ENCODE measurements around the gene RASSF3.

Gene RASSF3

DNA sequence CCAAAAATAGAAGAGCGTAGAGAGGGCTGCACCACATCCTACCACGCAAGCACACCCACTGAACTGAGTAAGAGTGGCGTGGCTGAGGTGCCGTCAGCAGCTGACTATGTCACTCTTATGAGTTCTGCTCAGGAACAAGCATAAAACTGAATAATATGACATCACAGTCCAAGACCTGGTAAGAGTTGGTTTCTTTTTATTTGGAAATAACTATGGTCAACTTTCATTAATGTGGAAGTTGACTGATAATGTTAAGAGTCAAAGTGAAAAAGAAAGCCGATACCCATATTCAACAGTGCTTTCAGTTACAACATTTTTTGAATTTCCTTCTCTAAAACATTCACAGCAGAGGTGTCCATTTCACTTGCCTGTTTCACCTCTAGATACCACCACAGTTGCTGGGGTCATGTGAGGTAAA lies 104.3 kb downstream of the RASSF3 start:
- no peak for TF ChIP-seq ZFP3 (CRISPR knock-in tag; IDR thresholded peaks at IDR 0.05)
- TF ChIP-seq ARNTL (CRISPR knock-in tag; IDR thresholded peaks at IDR 0.05; ENCODE audit: borderline replicate concordance, low read depth) = no peak
- TF ChIP-seq TOX (CRISPR knock-in tag; IDR thresholded peaks at IDR 0.05; ENCODE audit: borderline replicate concordance) = no peak
- no peak for TF ChIP-seq ESRRG (CRISPR knock-in tag; IDR thresholded peaks at IDR 0.05)
- TF ChIP-seq ZC3H10 (CRISPR knock-in tag; IDR thresholded peaks at IDR 0.05) = no peak
- no peak for TF ChIP-seq ZFP30 (CRISPR knock-in tag; IDR thresholded peaks at IDR 0.05)
- TF ChIP-seq, protein P1, sequence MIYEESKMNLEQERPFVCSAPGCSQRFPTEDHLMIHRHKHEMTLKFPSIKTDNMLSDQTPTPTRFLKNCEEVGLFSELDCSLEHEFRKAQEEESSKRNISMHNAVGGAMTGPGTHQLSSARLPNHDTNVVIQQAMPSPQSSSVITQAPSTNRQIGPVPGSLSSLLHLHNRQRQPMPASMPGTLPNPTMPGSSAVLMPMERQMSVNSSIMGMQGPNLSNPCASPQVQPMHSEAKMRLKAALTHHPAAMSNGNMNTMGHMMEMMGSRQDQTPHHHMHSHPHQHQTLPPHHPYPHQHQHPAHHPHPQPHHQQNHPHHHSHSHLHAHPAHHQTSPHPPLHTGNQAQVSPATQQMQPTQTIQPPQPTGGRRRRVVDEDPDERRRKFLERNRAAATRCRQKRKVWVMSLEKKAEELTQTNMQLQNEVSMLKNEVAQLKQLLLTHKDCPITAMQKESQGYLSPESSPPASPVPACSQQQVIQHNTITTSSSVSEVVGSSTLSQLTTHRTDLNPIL (CRISPR knock-in tag; IDR thresholded peaks at IDR 0.05; ENCODE audit: low read depth) = no peak
- no peak for TF ChIP-seq ZNF565 (CRISPR knock-in tag; conservative IDR thresholded peaks at IDR 0.05; ENCODE audit: low read depth)
- no peak for TF ChIP-seq ZNF8 (CRISPR knock-in tag; IDR thresholded peaks at IDR 0.05)
- TF ChIP-seq RARB (CRISPR knock-in tag; IDR thresholded peaks at IDR 0.05) = no peak
- TF ChIP-seq CSDC2 (CRISPR knock-in tag; IDR thresholded peaks at IDR 0.05) = no peak
- TF ChIP-seq BACH2 (CRISPR knock-in tag; IDR thresholded peaks at IDR 0.05; ENCODE audit: borderline replicate concordance) = no peak
- TF ChIP-seq, protein P2, sequence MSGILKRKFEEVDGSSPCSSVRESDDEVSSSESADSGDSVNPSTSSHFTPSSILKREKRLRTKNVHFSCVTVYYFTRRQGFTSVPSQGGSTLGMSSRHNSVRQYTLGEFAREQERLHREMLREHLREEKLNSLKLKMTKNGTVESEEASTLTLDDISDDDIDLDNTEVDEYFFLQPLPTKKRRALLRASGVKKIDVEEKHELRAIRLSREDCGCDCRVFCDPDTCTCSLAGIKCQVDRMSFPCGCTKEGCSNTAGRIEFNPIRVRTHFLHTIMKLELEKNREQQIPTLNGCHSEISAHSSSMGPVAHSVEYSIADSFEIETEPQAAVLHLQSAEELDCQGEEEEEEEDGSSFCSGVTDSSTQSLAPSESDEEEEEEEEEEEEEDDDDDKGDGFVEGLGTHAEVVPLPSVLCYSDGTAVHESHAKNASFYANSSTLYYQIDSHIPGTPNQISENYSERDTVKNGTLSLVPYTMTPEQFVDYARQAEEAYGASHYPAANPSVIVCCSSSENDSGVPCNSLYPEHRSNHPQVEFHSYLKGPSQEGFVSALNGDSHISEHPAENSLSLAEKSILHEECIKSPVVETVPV (CRISPR knock-in tag; IDR thresholded peaks at IDR 0.05) = no peak
- TF ChIP-seq, protein P3, sequence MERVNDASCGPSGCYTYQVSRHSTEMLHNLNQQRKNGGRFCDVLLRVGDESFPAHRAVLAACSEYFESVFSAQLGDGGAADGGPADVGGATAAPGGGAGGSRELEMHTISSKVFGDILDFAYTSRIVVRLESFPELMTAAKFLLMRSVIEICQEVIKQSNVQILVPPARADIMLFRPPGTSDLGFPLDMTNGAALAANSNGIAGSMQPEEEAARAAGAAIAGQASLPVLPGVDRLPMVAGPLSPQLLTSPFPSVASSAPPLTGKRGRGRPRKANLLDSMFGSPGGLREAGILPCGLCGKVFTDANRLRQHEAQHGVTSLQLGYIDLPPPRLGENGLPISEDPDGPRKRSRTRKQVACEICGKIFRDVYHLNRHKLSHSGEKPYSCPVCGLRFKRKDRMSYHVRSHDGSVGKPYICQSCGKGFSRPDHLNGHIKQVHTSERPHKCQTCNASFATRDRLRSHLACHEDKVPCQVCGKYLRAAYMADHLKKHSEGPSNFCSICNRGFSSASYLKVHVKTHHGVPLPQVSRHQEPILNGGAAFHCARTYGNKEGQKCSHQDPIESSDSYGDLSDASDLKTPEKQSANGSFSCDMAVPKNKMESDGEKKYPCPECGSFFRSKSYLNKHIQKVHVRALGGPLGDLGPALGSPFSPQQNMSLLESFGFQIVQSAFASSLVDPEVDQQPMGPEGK (CRISPR knock-in tag; IDR thresholded peaks at IDR 0.05; ENCODE audit: borderline replicate concordance) = no peak
- TF ChIP-seq OSR1 (CRISPR knock-in tag; IDR thresholded peaks at IDR 0.05) = no peak
- TF ChIP-seq, protein P4, sequence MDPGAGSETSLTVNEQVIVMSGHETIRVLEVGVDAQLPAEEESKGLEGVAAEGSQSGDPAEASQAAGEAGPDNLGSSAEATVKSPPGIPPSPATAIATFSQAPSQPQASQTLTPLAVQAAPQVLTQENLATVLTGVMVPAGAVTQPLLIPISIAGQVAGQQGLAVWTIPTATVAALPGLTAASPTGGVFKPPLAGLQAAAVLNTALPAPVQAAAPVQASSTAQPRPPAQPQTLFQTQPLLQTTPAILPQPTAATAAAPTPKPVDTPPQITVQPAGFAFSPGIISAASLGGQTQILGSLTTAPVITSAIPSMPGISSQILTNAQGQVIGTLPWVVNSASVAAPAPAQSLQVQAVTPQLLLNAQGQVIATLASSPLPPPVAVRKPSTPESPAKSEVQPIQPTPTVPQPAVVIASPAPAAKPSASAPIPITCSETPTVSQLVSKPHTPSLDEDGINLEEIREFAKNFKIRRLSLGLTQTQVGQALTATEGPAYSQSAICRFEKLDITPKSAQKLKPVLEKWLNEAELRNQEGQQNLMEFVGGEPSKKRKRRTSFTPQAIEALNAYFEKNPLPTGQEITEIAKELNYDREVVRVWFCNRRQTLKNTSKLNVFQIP (CRISPR knock-in tag; IDR thresholded peaks at IDR 0.05; ENCODE audit: borderline replicate concordance, low read depth) = no peak
- TF ChIP-seq, protein P5, sequence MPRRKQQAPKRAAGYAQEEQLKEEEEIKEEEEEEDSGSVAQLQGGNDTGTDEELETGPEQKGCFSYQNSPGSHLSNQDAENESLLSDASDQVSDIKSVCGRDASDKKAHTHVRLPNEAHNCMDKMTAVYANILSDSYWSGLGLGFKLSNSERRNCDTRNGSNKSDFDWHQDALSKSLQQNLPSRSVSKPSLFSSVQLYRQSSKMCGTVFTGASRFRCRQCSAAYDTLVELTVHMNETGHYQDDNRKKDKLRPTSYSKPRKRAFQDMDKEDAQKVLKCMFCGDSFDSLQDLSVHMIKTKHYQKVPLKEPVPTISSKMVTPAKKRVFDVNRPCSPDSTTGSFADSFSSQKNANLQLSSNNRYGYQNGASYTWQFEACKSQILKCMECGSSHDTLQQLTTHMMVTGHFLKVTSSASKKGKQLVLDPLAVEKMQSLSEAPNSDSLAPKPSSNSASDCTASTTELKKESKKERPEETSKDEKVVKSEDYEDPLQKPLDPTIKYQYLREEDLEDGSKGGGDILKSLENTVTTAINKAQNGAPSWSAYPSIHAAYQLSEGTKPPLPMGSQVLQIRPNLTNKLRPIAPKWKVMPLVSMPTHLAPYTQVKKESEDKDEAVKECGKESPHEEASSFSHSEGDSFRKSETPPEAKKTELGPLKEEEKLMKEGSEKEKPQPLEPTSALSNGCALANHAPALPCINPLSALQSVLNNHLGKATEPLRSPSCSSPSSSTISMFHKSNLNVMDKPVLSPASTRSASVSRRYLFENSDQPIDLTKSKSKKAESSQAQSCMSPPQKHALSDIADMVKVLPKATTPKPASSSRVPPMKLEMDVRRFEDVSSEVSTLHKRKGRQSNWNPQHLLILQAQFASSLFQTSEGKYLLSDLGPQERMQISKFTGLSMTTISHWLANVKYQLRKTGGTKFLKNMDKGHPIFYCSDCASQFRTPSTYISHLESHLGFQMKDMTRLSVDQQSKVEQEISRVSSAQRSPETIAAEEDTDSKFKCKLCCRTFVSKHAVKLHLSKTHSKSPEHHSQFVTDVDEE (CRISPR knock-in tag; IDR thresholded peaks at IDR 0.05) = no peak
- no peak for ATAC-seq

DNA sequence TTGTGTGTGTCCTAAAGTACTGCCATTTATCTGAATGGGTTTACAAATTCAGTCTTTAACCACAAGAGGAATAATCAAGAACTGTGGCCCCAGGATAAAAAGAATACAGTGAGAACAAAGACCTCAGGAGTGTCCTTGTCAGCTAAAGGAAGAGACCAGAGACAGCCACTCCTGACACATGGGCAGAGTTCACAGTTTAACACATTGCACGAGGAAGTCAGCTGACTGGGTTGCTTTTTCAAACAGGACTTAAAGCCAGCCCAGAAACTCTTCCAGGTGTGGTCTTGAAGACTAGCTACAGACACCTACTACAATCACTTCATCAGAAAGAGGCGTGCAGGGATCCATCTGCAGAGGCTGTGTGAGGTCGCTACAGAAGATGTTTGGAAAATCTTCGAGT lies 106.1 kb downstream of the RASSF3 start:
- ATAC-seq = no peak

More for the DNA sequence above, 106.1 kb downstream of the RASSF3 start:
- TF ChIP-seq ISL1 (CRISPR knock-in tag; IDR thresholded peaks at IDR 0.05) (no peak), ZNF70 (CRISPR knock-in tag; IDR thresholded peaks at IDR 0.05) (no peak), CSDC2 (CRISPR knock-in tag; IDR thresholded peaks at IDR 0.05) (no peak), OSR1 (CRISPR knock-in tag; IDR thresholded peaks at IDR 0.05) (no peak), ARNTL (CRISPR knock-in tag; IDR thresholded peaks at IDR 0.05; ENCODE audit: borderline replicate concordance, low read depth) (no peak), RARB (CRISPR knock-in tag; IDR thresholded peaks at IDR 0.05) (no peak), BACH2 (CRISPR knock-in tag; IDR thresholded peaks at IDR 0.05; ENCODE audit: borderline replicate concordance) (no peak), SNAI2 (CRISPR knock-in tag; IDR thresholded peaks at IDR 0.05) (no peak), TCF4 (CRISPR knock-in tag; IDR thresholded peaks at IDR 0.05; ENCODE audit: borderline replicate concordance) (no peak), PPARA (CRISPR knock-in tag; IDR thresholded peaks at IDR 0.05; ENCODE audit: borderline replicate concordance) (no peak), ZNF565 (CRISPR knock-in tag; conservative IDR thresholded peaks at IDR 0.05; ENCODE audit: low read depth) (no peak), TOX (CRISPR knock-in tag; IDR thresholded peaks at IDR 0.05; ENCODE audit: borderline replicate concordance) (no peak), ZFP30 (CRISPR knock-in tag; IDR thresholded peaks at IDR 0.05) (no peak)
- TF ChIP-seq, protein P2 (CRISPR knock-in tag; IDR thresholded peaks at IDR 0.05) = no peak
- TF ChIP-seq, protein P3 (CRISPR knock-in tag; IDR thresholded peaks at IDR 0.05; ENCODE audit: borderline replicate concordance) = no peak
- TF ChIP-seq, protein P1 (CRISPR knock-in tag; IDR thresholded peaks at IDR 0.05; ENCODE audit: low read depth) = no peak

Measured in SK-N-SH treated with all-trans-retinoic acid at 6 μM for 48 hours (cell line).